Activated T-cell treated with anti-CD3 and anti-CD28 coated beads, Interleukin-2, amount 50 U/mL, for 4 hours (primary cell): ENCODE data around the gene MBNL2. TPM values are rescaled to one million over a fixed set of nuclear protein-coding genes. Genes with fewer than 3 reads are reported as not detected.
A peak's percentile ranks its signal among the peaks of the same experiment; 100 is the strongest.

ENCODE experiments used
- ATAC-seq, 2 donors: fragments of 200-7000 bp; cut with Tn5 transposase; one replicate each; pipeline ENCODE4 v1.10.0; 2021
- DNase-seq: peaks from one replicate; pipeline ENCODE4 v3.0.0-alpha.2; 2020
- H3K27me3 Mint-ChIP-seq: one replicate; pipeline ENCODE4 v1.8.0; 2021; ENCODE audit warnings: low read depth, mixed read lengths
- H3K36me3 Mint-ChIP-seq: one replicate; pipeline ENCODE4 v1.8.0; 2022; ENCODE audit warnings: mixed read lengths; ENCODE audit not compliant: insufficient read depth
- H3K4me1 Mint-ChIP-seq: one replicate; pipeline ENCODE4 v1.8.0; 2021; ENCODE audit warnings: low read depth, mixed read lengths
- H3K4me3 Mint-ChIP-seq: one replicate; pipeline ENCODE4 v1.8.0; 2021; ENCODE audit warnings: mild to moderate bottlenecking, moderate library complexity, mixed read lengths
- H3K9me3 Mint-ChIP-seq: one replicate; pipeline ENCODE4 v1.8.0; 2021; ENCODE audit warnings: mixed read lengths
- total RNA-seq, 3 donors: library from RNA; stranded (reverse); gene quantifications; one replicate each; pipeline ENCODE4 v1.2.1, GENCODE V29; 2021

The MBNL2 gene
- total RNA-seq, 3 donors from 2014 or later = 10.3 to 11.7 (median 11.4) TPM

DNA sequence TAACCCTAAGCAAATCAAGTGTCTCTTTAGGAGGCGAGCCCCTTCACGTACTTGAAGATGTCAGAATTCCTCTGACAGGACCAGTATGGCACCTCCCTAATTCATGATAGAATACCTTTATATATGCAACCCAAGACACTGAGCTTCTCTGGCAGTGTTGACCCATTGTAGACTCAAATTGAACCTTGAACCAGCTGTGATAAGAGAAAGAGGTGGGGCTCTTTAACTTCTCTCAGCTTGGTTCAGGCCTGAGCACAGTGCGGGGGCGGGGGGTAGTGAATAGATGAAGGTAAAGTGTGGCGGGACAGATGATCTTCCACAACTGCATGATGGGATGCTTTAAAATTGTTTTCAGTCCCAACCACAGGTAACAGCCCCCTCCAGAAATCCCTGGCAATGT is 12.1 kb downstream of the MBNL2 start:
- Mint-ChIP-seq H3K4me3 (no peak overlapping the region), H3K9me3 (no peaks in the 10 kb centered on the region), H3K36me3 (peaks cover 34% of the 10 kb centered on the region), H3K4me1 (peaks cover 61% of the 10 kb centered on the region), H3K27me3 (no peaks in the 10 kb centered on the region)
- DNase-seq (no peak), ATAC-seq (no peak)

GRCh38 chr13:97234742-97235141 is 12.6 kb downstream of the MBNL2 start:
- Mint-ChIP-seq H3K9me3 (no peaks in the 10 kb centered on the region), H3K27me3 (no peaks in the 10 kb centered on the region), H3K4me3 (no peak overlapping the region), H3K4me1 (peaks cover 59% of the 10 kb centered on the region), H3K36me3 (peaks cover 31% of the 10 kb centered on the region)
- DNase-seq (no peak), ATAC-seq (no peak)

DNA sequence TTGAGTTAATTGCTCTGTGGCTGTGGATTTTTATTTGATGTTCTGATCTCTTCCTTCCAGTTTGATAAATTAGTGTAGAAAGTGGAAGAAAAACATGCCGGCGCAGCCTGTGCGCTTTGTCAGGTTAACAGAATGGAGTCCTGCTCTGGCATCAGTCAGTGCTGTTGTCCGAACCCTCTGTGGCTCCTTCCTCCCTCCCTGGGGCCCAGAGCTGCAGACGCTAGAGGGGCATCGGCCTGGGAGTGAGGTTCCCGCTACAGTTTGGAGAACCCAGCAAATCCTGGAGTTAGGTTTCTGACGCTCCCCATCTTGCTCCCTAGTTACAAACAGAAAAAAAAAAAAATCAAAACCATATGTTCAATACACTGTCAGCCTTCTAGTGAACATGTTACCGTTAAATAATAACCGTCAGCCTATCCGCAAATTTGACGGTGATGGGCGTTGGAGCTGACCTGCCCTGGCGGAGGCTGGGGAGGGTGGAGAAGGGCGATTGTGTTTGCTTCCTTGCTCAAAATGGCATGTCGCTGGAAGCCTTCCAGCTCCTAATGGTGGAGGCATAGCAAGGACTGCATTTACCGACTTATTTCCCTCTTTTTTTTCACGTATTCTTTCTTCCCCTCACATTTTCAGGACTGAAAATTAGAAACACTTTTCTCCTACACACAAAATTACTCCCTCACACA is 13.6 kb downstream of the MBNL2 start:
- ATAC-seq (no peak), DNase-seq (no peak)
- Mint-ChIP-seq H3K4me1 (peaks cover 56% of the 10 kb centered on the region), H3K4me3 (no peak overlapping the region), H3K9me3 (no peaks in the 10 kb centered on the region), H3K36me3 (peaks cover 26% of the 10 kb centered on the region), H3K27me3 (no peaks in the 10 kb centered on the region)

DNA sequence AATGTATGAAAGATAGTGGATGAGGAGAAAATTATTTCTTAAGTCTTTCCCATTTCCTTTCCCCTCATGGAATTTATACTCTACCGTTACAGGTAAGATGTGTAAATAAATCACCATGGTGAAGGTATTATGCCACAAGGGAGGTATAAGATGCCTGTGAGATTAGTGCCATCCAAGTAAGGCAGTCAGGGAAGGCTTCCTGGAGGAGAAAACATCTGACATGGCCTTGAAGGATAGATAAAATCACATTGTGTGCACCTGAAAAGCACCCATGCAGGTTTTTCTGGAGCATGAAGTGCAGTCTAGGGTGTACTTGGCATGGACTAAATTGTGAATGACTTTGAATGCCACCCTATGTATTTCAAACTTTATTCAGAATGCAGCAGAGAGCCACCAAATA is 15.3 kb downstream of the MBNL2 start:
- H3K4me3 Mint-ChIP-seq = no peak overlapping the region
- peaks cover 53% of the 10 kb centered on the region for H3K4me1 Mint-ChIP-seq

DNA sequence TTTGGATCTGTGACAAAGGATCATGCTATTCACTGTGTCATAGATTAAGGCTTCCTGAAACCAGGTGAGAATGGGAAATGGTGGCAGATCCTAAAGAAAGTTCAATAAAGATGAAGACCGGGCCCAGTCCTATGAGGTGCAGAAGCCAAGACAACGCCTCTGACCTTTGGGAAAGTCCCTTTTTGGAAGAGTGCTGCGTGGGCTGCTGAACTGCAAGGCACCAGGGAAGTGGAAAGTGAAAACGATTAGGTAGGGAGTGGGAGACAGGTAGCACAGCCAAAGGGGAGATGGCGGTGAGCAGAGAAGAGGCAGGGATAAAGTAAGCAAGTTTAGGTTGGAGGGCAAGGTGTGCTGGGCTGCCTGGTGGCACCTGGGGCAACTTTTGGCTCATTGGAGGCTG is 16.3 kb downstream of the MBNL2 start:
- no peak for DNase-seq
- H3K9me3 Mint-ChIP-seq = no peaks in the 10 kb centered on the region
- no peak overlapping the region for H3K4me3 Mint-ChIP-seq
- peaks cover 19% of the 10 kb centered on the region for H3K36me3 Mint-ChIP-seq
- peak; percentile 58 to 73 for ATAC-seq
- H3K27me3 Mint-ChIP-seq = no peaks in the 10 kb centered on the region
- peaks cover 58% of the 10 kb centered on the region for H3K4me1 Mint-ChIP-seq

More for the DNA sequence above, 15.3 kb downstream of the MBNL2 start:
- DNase-seq = no peak
- Mint-ChIP-seq H3K27me3 (no peaks in the 10 kb centered on the region), H3K36me3 (peaks cover 19% of the 10 kb centered on the region), H3K9me3 (no peaks in the 10 kb centered on the region)
- no peak for ATAC-seq

- peaks cover 62% of the 10 kb centered on the region for H3K4me1 Mint-ChIP-seq
- DNase-seq (no peak), ATAC-seq (no peak)
- no peaks in the 10 kb centered on the region for H3K9me3 Mint-ChIP-seq
- H3K36me3 Mint-ChIP-seq = peaks cover 22% of the 10 kb centered on the region
- H3K27me3 Mint-ChIP-seq = no peaks in the 10 kb centered on the region
- no peak overlapping the region for H3K4me3 Mint-ChIP-seq
Measured at GRCh38 chr13:97238883-97239282, 16.8 kb downstream of the MBNL2 start.

- peaks cover 22% of the 10 kb centered on the region for H3K36me3 Mint-ChIP-seq
- no peak overlapping the region for H3K4me3 Mint-ChIP-seq
- no peaks in the 10 kb centered on the region for H3K9me3 Mint-ChIP-seq
- peaks cover 63% of the 10 kb centered on the region for H3K4me1 Mint-ChIP-seq
- DNase-seq = no peak
- H3K27me3 Mint-ChIP-seq = no peaks in the 10 kb centered on the region
- ATAC-seq = no peak
Measured at GRCh38 chr13:97239306-97239705, 17.2 kb downstream of the MBNL2 start.

GRCh38 chr13:97239943-97240787 is 18.0 kb downstream of the MBNL2 start:
- no peak for DNase-seq
- no peaks in the 10 kb centered on the region for H3K9me3 Mint-ChIP-seq
- H3K4me3 Mint-ChIP-seq = no peak overlapping the region
- H3K36me3 Mint-ChIP-seq = peaks cover 17% of the 10 kb centered on the region
- H3K27me3 Mint-ChIP-seq = no peaks in the 10 kb centered on the region
- peaks cover 60% of the 10 kb centered on the region for H3K4me1 Mint-ChIP-seq
- ATAC-seq = no peak

DNA sequence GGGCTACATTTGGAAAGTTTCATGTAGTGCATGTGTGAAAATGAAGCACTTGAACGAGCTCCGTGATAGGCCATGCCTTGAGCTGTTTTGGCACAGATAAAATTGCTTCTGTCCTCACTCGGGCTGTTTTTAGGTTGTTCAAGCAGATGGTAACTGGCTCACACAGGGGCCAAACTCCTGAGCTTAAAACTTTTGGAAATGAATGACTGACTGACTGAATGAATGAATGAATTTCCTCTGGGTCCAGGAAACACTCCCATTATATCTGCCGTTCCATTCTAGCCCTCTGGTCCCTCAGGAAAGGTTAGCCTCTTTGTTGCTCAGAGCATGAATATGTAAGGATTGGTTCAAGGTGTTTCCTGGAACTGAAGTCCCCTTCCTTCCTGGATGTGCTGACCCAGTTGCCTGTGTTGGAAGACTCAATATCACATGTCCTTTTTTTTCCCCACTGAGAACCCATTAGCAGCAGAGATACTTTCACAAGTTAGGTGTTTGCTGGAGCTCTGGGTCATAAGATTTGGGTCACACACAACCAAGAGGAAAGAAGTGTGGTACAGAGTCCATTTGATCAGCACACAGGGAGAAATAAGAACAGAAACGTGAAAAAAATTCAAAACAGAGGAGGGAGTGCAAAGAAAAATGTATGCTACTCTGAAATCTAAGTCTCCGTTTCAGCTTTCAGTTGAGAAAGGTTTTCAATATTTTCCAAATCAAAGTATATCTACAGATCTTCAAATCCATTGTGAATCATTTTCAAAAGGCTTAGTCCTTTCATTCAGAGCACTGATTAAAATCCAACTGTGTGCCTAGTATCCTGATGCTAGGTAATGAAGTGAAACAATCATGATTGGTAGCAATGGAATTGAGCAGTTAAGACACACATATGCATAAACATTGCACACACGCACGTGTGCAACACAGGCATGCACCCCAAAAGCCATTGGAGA is 18.9 kb downstream of the MBNL2 start:
- H3K4me3 Mint-ChIP-seq = no peak overlapping the region
- H3K36me3 Mint-ChIP-seq = peaks cover 17% of the 10 kb centered on the region
- no peak for DNase-seq
- no peaks in the 10 kb centered on the region for H3K9me3 Mint-ChIP-seq
- ATAC-seq = no peak
- peaks cover 58% of the 10 kb centered on the region for H3K4me1 Mint-ChIP-seq
- no peaks in the 10 kb centered on the region for H3K27me3 Mint-ChIP-seq

GRCh38 chr13:97241761-97242160 is 19.6 kb downstream of the MBNL2 start:
- no peak overlapping the region for H3K4me3 Mint-ChIP-seq
- no peak for DNase-seq
- ATAC-seq = no peak
- peaks cover 54% of the 10 kb centered on the region for H3K4me1 Mint-ChIP-seq
- no peaks in the 10 kb centered on the region for H3K27me3 Mint-ChIP-seq
- no peaks in the 10 kb centered on the region for H3K9me3 Mint-ChIP-seq
- H3K36me3 Mint-ChIP-seq = peaks cover 16% of the 10 kb centered on the region

DNA sequence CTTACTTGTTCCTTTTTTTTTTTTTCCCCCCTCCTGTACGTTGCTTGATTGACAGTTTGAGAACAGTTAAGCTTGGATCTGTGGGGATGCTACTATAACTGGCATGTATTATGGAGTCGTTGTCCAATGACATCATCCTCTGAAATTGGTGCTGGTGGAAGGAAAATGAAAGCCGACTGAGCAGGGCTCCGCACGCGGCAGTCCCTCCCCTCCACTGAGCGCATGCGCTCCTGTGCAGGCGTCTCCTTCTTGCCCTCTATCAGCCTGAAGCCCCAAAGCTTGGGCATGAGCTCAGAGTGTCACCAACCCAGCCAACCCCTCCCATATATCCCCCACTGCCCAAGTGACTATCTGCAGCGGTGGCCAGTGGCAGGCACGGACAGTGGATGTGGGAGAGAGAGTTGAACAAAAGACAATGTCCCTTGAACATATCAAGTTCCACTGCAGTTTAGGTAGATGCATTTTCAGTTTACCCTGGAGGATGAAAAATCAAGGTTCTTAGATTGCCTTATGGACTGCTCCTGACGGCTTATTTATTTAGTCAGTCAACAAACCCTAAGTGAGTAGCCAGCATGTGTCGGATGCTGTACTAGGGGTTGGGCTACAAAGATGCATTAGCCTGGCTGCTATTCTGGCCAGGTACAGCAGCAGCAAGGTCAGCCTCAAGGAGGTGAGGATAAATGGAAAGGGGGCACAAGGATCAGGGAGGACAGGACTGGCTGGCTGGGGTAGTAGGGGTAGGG is 20.8 kb downstream of the MBNL2 start:
- Mint-ChIP-seq H3K36me3 (peaks cover 12% of the 10 kb centered on the region), H3K9me3 (no peaks in the 10 kb centered on the region), H3K4me3 (no peak overlapping the region), H3K4me1 (peaks cover 43% of the 10 kb centered on the region), H3K27me3 (no peaks in the 10 kb centered on the region)
- no peak for DNase-seq
- no peak for ATAC-seq

- Mint-ChIP-seq H3K4me3 (no peak overlapping the region), H3K9me3 (no peaks in the 10 kb centered on the region), H3K36me3 (peaks cover 7% of the 10 kb centered on the region), H3K27me3 (no peaks in the 10 kb centered on the region), H3K4me1 (peaks cover 31% of the 10 kb centered on the region)
- no peak for ATAC-seq
- DNase-seq = no peak
Measured at GRCh38 chr13:97243915-97244781, 22.0 kb downstream of the MBNL2 start.

GRCh38 chr13:97245011-97245410 is 22.9 kb downstream of the MBNL2 start:
- DNase-seq = no peak
- Mint-ChIP-seq H3K9me3 (no peaks in the 10 kb centered on the region), H3K4me3 (no peak overlapping the region), H3K27me3 (no peaks in the 10 kb centered on the region), H3K4me1 (peaks cover 32% of the 10 kb centered on the region), H3K36me3 (peaks cover 8% of the 10 kb centered on the region)
- ATAC-seq = no peak
